HG03432 (cell line): ENCODE measurements around the gene CRYZL1.

Experiments used
- ATAC-seq: cut with Tn5 transposase; IDR thresholded peaks from one replicate; pipeline ENCODE4 v1.9.1; 2021; ENCODE audit warnings: mild to moderate bottlenecking, moderate library complexity; ENCODE audit not compliant: unreplicated experiment

The CRYZL1 gene

DNA sequence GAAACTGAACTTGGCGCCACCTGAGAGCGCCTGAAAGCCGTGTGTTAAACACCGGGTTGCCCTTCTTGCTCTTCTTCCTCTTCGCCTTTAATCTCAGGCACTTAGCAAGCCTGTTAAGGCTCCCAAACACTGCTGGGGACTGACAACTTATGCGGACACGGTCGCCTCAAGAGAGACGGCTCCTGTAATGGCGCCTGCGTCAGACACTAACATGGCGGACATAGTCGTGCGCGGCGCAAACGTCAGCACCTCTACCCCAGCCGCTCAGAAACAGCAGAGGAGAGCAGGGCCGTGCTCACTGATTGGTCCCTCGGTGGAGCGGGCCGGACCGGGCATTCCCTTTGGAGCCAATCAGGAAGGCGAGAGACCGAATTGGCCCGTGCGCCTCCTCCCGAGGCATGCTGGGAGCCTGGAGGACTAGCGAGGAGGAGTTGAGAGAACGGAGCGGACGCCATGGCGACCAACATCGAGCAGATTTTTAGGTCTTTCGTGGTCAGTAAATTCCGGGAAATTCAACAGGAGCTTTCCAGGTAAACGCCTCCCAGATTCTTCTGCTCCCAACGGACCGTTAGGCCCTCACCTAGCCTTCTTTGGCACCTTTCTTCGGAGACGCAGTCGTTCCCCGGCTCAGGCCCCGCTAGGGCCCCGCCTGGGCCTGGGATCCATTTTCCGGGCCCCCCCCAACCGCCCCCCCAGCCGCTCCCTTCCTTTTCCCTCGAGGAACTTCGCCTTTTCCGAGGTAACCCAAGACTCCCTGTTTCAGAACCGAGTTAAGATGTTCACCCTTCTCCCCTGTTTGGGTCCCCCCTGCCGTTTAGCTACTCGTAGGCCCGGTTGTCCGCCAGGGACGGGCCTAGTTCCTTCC, 98.7 kb downstream of the CRYZL1 start, which contains the start of gene SON:
SON (plus strand) TSS at position 399 of the 865 bp plus-strand sequence; CDS start at position 454, 55 bp downstream.
- ATAC-seq: peak; percentile 92

DNA sequence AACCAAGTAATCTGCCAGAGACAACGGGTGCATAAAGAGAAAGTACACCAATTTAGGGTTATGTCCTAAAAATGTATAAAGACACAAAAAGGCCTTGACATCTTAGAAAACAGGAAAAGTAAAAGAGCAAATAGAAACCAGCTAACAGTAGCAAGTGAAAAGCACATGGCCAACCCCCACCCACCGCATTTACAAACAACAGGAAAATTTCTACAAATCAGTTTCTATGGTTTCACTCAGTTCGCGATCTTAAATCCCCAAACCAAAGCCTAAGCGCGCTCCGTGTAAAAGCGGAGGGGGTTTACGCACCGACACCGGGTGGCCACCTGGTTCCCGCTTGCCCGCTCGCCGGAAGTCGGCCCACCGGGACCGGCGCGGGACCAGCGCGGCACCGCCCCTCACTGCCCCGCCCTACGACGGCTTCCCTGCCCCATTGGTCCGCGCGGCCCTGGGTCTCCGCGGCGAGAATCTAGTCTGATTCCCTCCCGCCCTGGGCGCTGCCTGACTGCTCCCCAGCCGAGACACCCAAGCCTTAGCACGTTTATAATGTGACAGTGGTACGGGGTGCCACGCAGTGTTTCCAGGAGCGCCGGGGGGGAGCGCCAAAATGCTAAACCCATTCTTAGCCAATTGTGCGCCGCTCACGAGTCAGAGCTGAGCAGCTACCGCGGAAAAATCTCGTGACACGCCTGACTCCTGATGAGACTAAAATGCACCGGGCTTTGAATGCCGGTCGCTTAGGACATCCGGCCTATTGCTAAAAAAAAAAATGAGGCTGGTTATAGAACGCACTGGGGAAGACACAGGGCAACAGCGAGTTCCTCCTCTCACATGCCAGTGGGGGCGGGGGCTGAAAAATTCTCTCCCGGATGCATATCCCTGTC, 99.5 kb downstream of the CRYZL1 start, which contains the start of gene GART:
GART (minus strand) TSS at position 362 of the 884 bp plus-strand sequence. CDS start 2,802 bp downstream, outside the sequence.
- ATAC-seq: peak; percentile 66

DNA sequence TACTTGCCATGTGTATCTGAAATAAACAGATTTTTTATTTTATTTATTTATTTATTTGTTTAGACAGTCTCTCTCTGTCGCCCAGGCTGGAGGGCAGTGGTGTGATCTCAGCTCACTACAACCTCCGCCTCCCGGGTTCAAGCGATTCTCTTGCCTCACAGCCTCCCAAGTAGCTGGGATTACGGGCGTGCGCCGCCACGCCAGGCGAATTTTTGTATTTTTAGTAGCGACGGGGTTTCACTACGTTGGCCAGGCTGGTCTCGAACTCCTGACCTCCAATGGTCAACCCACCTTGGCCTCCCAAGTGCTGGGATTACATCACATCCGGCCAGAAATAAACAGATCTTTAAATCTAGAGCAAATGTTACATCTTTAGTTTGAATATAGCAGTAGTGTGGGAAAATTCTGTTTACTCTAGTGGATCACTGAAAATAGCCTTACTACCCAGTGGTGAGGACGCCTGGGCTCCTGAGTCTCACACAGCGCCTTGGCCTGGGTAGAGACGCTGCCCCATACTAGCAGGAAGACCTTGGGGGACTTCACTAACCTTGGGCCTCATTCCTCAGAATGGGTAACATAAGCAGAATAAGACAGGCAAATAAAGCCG, 100.3 kb downstream of the CRYZL1 start:
- ATAC-seq: no peak

DNA sequence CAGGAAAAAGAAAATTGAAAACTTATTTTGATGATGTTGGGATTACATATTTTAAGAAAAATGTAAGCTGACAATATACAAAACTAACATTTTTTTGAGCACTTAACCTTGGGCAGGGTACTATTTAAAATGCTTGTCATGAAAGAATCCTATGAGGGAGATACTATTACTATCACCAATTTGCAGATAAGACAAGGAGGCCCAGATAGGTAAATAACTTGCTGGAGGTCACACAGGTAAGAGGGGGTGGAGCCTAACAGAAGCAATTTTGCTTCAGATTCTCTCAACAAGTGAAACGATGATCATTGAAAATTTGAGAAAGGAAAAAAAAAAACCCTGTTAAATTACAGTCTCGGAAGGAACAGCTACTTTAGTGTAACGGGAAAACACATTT, 100.8 kb downstream of the CRYZL1 start:
- ATAC-seq: no peak

DNA sequence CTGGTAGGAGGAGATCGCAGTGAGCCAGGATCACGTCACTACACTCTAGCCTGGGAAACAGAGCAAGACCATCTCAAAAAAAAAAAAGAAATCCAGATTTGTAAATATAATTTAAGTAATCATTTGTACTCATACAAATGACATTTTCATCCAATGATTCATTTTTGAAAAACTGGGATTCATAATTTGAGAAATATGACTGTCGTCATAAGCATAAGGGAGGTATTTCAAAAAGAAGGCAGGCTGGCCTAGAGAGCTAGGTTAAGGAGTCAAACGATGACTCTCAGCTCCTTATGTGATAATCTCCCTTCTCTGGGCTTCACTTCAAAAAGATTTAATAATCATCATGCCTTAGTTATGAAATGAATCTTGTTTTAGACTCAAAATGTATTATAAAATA, 101.9 kb downstream of the CRYZL1 start:
- no peak for ATAC-seq
